ENCODE measurements around the gene SIKE1. TPM values are rescaled to one million over a fixed set of nuclear protein-coding genes. Genes with fewer than 3 reads are reported as not detected.

SIKE1 gene
- total RNA-seq, 1 experiment from 2014 or later = 60.7 TPM

GRCh38 chr1:114723457-114723856 lies 57.0 kb downstream of the SIKE1 start:
- Histone ChIP-seq H3K36me3 (ENCODE audit: control insufficient read depth in 1 of 2, insufficient read depth in 2 of 2, low read length in 2 of 2) (peaks cover 73 to 78% of the 10 kb centered on the region in 2 experiments), H3K4me1 (ENCODE audit: control insufficient read depth in 1 of 2, insufficient read depth in 2 of 2, low read length in 2 of 2) (no peaks in the 10 kb centered on the region), H3K9me2 (ENCODE audit: insufficient read depth) (no peaks in the 10 kb centered on the region), H4K20me1 (ENCODE audit: insufficient read depth) (peaks cover 2% of the 10 kb centered on the region; the same call in 1 of the 2 replicates), H3K4me3 (replicated peaks in 1 of 2; ENCODE audit: low read depth in 1 of 2, low read length in 2 of 2) (no peak overlapping the region), H3K9ac (ENCODE audit: low read length) (no peak overlapping the region), H2AFZ (ENCODE audit: low read depth, low read length, poor library complexity, severe bottlenecking) (no peak overlapping the region), H3K4me2 (ENCODE audit: low read length) (no peak overlapping the region), H3K79me2 (ENCODE audit: insufficient read depth, low read length) (peaks cover 62% of the 10 kb centered on the region), H3K27me3 (ENCODE audit: insufficient read depth, low read length) (no peaks in the 10 kb centered on the region), H3K9me3 (ENCODE audit: control insufficient read depth in 1 of 2, insufficient read depth in 1 of 2, low read depth in 1 of 2, low read length in 2 of 2) (no peaks in the 10 kb centered on the region), H3K27ac (ENCODE audit: low read depth, low read length) (no peak overlapping the region)
- intact Hi-C loops (cut with micrococcal nuclease) = no loop called here
- BruUV-seq (replicated peaks) = no TSS peak
- no peak for TF ChIP-seq JUND (IDR thresholded peaks at IDR 0.05)
- no peak for TF ChIP-seq SRF (IDR thresholded peaks at IDR 0.05; ENCODE audit: low read depth)
- no peak for TF ChIP-seq ZNF274 (IDR thresholded peaks at IDR 0.05; ENCODE audit: low read depth, low read length)
- no peak for TF ChIP-seq TCF7L2 (IDR thresholded peaks at IDR 0.05; ENCODE audit: borderline replicate concordance, extremely low read depth, insufficient read depth, insufficient read length)
- POLR2A ChIA-PET = no interaction called here
- no peak for ATAC-seq
- DNase-seq (ENCODE audit: low read depth, low spot score) = no peak
- RAD21 ChIA-PET (ENCODE audit: low non-redundant PET in 1 of 2, low total read pairs in 2 of 2, uncharacterized antibody in 2 of 2, unreplicated experiment in 2 of 2) = no interaction called here
- CTCF ChIA-PET = no interaction called here

GRCh38 chr1:114720492-114720891 lies 60.0 kb downstream of the SIKE1 start:
- ChIA-PET RAD21 (ENCODE audit: low non-redundant PET in 1 of 2, low total read pairs in 2 of 2, uncharacterized antibody in 2 of 2, unreplicated experiment in 2 of 2) (no interaction called here), CTCF (no interaction called here), POLR2A (no interaction called here)
- Histone ChIP-seq H2AFZ (ENCODE audit: low read depth, low read length, poor library complexity, severe bottlenecking) (no peak overlapping the region), H3K4me3 (replicated peaks in 1 of 2; ENCODE audit: low read depth in 1 of 2, low read length in 2 of 2) (no peak overlapping the region), H3K9me3 (ENCODE audit: control insufficient read depth in 1 of 2, insufficient read depth in 1 of 2, low read depth in 1 of 2, low read length in 2 of 2) (no peaks in the 10 kb centered on the region), H3K27ac (ENCODE audit: low read depth, low read length) (no peak overlapping the region), H3K4me1 (ENCODE audit: control insufficient read depth in 1 of 2, insufficient read depth in 2 of 2, low read length in 2 of 2) (peaks cover 0 to 9% of the 10 kb centered on the region in 2 experiments; a peak in 2 of 4 replicates), H3K27me3 (ENCODE audit: insufficient read depth, low read length) (no peaks in the 10 kb centered on the region), H3K4me2 (ENCODE audit: low read length) (no peak overlapping the region), H3K9ac (ENCODE audit: low read length) (no peak overlapping the region), H3K9me2 (ENCODE audit: insufficient read depth) (no peaks in the 10 kb centered on the region), H3K36me3 (ENCODE audit: control insufficient read depth in 1 of 2, insufficient read depth in 2 of 2, low read length in 2 of 2) (peaks cover 56 to 64% of the 10 kb centered on the region in 2 experiments), H3K79me2 (ENCODE audit: insufficient read depth, low read length) (peaks cover 45% of the 10 kb centered on the region), H4K20me1 (ENCODE audit: insufficient read depth) (no peaks in the 10 kb centered on the region; the same call in 1 of the 2 replicates)
- BruUV-seq (replicated peaks) = no TSS peak
- DNase-seq (ENCODE audit: low read depth, low spot score) (no peak), ATAC-seq (no peak)
- intact Hi-C loops (cut with micrococcal nuclease) = no loop called here
- TF ChIP-seq EZH2phosphoT487 (IDR thresholded peaks at IDR 0.05; ENCODE audit: borderline replicate concordance) (no peak), ZBTB33 (IDR thresholded peaks at IDR 0.05; ENCODE audit: extremely low read depth, insufficient replicate concordance, low read length) (no peak), ZNF274 (IDR thresholded peaks at IDR 0.05; ENCODE audit: low read depth, low read length) (no peak), YY1 (IDR thresholded peaks at IDR 0.05; ENCODE audit: extremely low read depth, insufficient replicate concordance, low read depth, low read length) (no peak), SRF (IDR thresholded peaks at IDR 0.05; ENCODE audit: low read depth) (no peak), MAX (IDR thresholded peaks at IDR 0.05) (no peak), ELF1 (IDR thresholded peaks at IDR 0.05; ENCODE audit: borderline replicate concordance, low read depth) (no peak), SIN3A (IDR thresholded peaks at IDR 0.05; ENCODE audit: low read depth) (no peak), TCF7L2 (IDR thresholded peaks at IDR 0.05; ENCODE audit: borderline replicate concordance, extremely low read depth, insufficient read depth, insufficient read length) (no peak), FOSL1 (IDR thresholded peaks at IDR 0.05; ENCODE audit: low read depth) (no peak), CEBPB (IDR thresholded peaks at IDR 0.05; ENCODE audit: low read depth) (no peak), JUND (IDR thresholded peaks at IDR 0.05) (no peak), SP1 (IDR thresholded peaks at IDR 0.05; ENCODE audit: low read depth) (no peak), CBX3 (IDR thresholded peaks at IDR 0.05; ENCODE audit: low read depth) (no peak), EZH2 (IDR thresholded peaks at IDR 0.05) (no peak), ZFX (IDR thresholded peaks at IDR 0.05) (no peak)

Measured in HCT116 (cell line).